Measurements from ENCODE around the gene ELOF1. TPM values are rescaled to one million over a fixed set of nuclear protein-coding genes. Genes with fewer than 3 reads are reported as not detected.

Gene ELOF1
- total and polyA plus RNA-seq, 2 of the 13 experiments (the other 11 are each of a cell fraction or from before 2014, with no cell fraction given), result 14.5 to 43.2 TPM

GRCh38 chr19:11558881-11559828 lies at the start of gene ELOF1 (continued):
- TF ChIP-seq ZNF570 (CRISPR knock-in tag; IDR thresholded peaks at IDR 0.05; ENCODE audit: borderline replicate concordance), result no peak
- TF ChIP-seq ATF6 (CRISPR knock-in tag; conservative IDR thresholded peaks at IDR 0.05), result no peak
- TF ChIP-seq MTERF4 (CRISPR knock-in tag; IDR thresholded peaks at IDR 0.05), result no peak
- no peak for TF ChIP-seq ETV6 (CRISPR knock-in tag; conservative IDR thresholded peaks at IDR 0.05)
- TF ChIP-seq, protein P1, sequence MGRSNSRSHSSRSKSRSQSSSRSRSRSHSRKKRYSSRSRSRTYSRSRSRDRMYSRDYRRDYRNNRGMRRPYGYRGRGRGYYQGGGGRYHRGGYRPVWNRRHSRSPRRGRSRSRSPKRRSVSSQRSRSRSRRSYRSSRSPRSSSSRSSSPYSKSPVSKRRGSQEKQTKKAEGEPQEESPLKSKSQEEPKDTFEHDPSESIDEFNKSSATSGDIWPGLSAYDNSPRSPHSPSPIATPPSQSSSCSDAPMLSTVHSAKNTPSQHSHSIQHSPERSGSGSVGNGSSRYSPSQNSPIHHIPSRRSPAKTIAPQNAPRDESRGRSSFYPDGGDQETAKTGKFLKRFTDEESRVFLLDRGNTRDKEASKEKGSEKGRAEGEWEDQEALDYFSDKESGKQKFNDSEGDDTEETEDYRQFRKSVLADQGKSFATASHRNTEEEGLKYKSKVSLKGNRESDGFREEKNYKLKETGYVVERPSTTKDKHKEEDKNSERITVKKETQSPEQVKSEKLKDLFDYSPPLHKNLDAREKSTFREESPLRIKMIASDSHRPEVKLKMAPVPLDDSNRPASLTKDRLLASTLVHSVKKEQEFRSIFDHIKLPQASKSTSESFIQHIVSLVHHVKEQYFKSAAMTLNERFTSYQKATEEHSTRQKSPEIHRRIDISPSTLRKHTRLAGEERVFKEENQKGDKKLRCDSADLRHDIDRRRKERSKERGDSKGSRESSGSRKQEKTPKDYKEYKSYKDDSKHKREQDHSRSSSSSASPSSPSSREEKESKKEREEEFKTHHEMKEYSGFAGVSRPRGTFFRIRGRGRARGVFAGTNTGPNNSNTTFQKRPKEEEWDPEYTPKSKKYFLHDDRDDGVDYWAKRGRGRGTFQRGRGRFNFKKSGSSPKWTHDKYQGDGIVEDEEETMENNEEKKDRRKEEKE (IDR thresholded peaks at IDR 0.05), result no peak
- TF ChIP-seq CENPX (CRISPR knock-in tag; IDR thresholded peaks at IDR 0.05), result no peak
- TF ChIP-seq ZNF552 (CRISPR knock-in tag; IDR thresholded peaks at IDR 0.05; ENCODE audit: borderline replicate concordance), result no peak
- no peak for TF ChIP-seq JUN (CRISPR knock-in tag; IDR thresholded peaks at IDR 0.05)
- TF ChIP-seq ZNF652 (CRISPR knock-in tag; IDR thresholded peaks at IDR 0.05; ENCODE audit: borderline replicate concordance, low read depth), result no peak
- TF ChIP-seq HNRNPH1 (optimal IDR thresholded peaks at IDR 0.05; ENCODE audit: low read depth, low read length), result no peak
- TF ChIP-seq CEBPB (IDR thresholded peaks at IDR 0.05; ENCODE audit: borderline replicate concordance, low read depth, low read length), result no peak
- TF ChIP-seq IRF1 (CRISPR knock-in tag; IDR thresholded peaks at IDR 0.05; ENCODE audit: low read depth), result no peak
- TF ChIP-seq GATA4 (IDR thresholded peaks at IDR 0.05; ENCODE audit: borderline replicate concordance, low read depth), result peak; percentile 31; the same call in 1 of the 2 replicates
- TF ChIP-seq, protein P2, sequence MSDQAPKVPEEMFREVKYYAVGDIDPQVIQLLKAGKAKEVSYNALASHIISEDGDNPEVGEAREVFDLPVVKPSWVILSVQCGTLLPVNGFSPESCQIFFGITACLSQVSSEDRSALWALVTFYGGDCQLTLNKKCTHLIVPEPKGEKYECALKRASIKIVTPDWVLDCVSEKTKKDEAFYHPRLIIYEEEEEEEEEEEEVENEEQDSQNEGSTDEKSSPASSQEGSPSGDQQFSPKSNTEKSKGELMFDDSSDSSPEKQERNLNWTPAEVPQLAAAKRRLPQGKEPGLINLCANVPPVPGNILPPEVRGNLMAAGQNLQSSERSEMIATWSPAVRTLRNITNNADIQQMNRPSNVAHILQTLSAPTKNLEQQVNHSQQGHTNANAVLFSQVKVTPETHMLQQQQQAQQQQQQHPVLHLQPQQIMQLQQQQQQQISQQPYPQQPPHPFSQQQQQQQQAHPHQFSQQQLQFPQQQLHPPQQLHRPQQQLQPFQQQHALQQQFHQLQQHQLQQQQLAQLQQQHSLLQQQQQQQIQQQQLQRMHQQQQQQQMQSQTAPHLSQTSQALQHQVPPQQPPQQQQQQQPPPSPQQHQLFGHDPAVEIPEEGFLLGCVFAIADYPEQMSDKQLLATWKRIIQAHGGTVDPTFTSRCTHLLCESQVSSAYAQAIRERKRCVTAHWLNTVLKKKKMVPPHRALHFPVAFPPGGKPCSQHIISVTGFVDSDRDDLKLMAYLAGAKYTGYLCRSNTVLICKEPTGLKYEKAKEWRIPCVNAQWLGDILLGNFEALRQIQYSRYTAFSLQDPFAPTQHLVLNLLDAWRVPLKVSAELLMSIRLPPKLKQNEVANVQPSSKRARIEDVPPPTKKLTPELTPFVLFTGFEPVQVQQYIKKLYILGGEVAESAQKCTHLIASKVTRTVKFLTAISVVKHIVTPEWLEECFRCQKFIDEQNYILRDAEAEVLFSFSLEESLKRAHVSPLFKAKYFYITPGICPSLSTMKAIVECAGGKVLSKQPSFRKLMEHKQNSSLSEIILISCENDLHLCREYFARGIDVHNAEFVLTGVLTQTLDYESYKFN (CRISPR knock-in tag; conservative IDR thresholded peaks at IDR 0.05), result no peak; the same call in 1 of the 2 replicates
- TF ChIP-seq RNF219 (CRISPR knock-in tag; IDR thresholded peaks at IDR 0.05), result no peak
